HG03354 (cell line): ENCODE data around the gene AP3B1.

Source experiments
- ATAC-seq: cut with Tn5 transposase; IDR thresholded peaks from one replicate; pipeline ENCODE4 v1.9.1; 2021; ENCODE audit warnings: mild to moderate bottlenecking; ENCODE audit not compliant: unreplicated experiment, poor library complexity, severe bottlenecking

Gene AP3B1

DNA sequence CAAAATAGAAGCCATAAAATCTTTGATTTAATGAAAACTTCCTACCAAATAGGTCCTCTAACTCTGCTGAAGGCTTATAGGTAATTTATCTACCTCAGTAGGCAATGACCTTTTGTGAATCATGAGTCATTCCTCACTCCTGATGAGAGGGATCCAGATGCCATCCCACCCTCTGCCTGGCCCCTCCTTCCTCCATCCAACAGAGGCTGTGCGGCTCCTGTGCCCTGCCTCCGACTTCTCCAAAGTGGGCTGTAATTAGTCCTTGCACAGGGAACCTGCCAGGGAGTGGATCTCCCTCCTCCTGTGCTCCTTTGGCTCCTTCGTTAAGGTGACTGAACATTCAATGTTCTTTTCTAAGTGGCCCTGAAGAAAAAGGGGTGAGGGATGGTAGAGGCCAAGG lies 304.5 kb downstream of the AP3B1 start:
- no peak for ATAC-seq

DNA sequence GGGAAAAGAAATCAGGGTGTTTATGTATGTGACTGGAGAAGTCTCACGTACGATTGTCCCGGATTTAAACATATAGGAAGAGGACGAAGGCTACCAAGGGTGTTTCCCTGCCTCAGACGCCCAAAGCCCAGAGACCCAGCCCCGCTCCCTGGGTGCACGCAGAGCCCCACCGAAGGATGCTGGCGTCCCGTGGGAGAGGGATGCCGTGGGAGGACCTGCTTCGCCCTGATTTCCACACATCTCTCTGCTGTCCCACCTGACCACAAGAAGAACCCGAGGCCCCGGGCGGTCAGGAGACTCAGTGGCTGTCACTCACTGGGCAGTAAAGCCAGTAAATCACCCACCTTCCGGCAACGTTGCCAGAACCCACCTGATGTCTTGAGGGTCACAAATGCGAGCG lies 306.5 kb downstream of the AP3B1 start:
- no peak for ATAC-seq

- no peak for ATAC-seq
Measured at GRCh38 chr5:77987331-77987730, 307.2 kb downstream of the AP3B1 start.

- ATAC-seq, result no peak
Measured at GRCh38 chr5:77986261-77986660, 308.2 kb downstream of the AP3B1 start.

GRCh38 chr5:77985247-77985646 lies 309.3 kb downstream of the AP3B1 start:
- no peak for ATAC-seq

DNA sequence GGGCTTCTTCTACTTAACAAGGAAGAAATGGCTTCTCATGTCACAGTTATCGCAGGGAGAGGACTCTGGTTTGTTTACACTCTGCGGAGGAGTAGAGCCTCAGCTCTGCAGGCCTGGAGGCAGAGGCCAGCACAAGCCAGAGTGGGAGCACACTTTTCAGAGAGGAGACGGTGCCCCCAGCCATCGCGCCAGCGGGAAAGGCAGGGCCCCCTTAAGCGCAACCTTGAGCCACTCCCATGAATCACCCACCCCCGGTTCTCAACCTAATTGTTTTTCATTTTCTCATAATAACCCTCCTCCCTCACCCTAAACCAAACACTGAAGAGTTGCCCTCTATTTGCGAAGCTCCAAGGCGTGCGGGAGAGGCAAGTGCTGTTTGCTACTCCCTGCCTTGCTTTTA lies 309.9 kb downstream of the AP3B1 start:
- ATAC-seq, result no peak

DNA sequence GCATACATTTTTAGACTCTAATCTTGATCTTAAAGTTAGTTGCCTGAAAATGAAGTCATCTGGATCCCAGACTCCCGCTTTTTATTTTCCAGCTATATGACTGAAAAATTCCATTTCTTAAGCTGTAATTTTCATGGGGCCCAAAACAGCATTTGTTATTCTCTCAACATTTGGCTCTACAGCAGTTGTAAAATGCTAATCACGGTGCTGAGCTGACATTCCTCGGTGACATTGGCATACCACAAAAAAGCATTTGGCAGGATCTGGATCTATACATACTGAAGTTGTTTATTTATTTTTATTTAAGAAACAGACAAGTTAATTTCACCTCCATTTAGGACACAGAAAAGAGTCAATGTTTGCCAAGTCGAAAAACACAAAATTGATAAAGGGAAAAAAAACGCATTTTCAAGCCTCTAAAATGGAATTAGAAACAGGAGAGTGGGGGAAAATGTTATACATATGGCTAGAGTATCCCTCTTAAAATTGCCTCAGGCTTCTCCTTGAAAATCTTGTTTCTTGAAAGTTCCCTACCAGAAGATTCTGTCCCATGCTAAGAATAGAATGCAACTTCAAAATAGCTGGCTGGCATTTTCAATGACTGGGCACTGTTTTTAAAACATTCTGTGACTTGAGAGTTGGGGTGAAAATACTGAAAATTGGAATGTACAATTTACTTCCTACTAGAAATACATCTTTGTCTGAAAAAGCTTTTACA lies 310.9 kb downstream of the AP3B1 start:
- no peak for ATAC-seq

DNA sequence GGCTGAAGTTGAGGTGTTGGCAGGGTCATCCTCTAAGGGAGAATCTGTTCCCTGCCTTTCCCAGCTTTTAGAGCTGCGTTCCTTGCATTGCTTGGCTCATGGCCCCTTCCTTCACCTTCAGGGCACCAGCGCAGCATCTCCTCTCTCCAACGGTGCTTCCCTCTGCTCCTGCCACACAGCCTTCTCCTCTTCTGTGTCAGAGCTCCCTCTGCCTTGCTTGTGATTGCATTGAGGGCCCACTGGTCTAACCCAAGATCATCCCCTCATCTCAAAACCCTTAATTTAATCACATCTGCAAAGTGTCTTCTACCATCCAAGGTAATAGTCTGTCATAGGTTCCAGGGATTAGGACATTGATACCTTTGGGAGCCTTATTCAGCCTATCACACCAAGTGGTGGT lies 312.7 kb downstream of the AP3B1 start:
- ATAC-seq, result no peak

DNA sequence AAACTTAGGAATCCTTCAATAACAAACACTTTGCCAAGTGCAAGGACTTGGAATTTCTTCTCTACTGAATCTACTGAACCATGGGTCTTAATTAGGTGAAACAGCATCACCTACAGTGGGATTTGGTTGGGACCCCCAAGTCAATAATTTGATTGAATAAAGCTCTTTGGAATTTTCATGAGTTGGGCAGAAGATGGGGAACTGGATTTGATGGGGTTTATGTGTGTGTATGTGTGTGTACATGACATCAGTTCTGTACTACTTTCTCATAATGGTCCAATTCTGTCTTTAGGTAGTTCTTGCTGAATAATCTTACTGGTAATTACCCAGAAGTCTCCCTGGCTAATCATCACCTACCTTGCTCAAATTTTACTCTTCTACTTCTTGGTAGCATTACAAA lies 319.9 kb downstream of the AP3B1 start:
- ATAC-seq, result no peak

DNA sequence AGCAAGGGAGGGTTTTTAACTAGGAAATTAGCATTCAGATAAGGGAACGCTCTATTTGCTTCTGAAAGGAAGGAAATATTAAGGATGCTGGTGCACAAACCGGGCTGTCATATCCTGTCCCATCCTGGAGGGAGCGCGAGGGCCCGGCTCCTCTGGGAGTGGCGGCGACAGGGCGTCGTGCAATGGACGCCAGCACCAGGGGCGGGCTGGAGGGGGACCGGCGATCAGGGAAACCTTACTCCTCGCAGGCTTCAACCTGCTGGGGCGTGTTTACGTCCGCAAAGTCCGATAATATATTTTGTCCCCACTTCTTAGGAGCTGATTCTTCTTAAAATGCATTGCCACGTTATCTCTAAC lies 321.3 kb downstream of the AP3B1 start:
- ATAC-seq, result no peak

- no peak for ATAC-seq
Measured at GRCh38 chr5:77972469-77973252, 321.8 kb downstream of the AP3B1 start.

DNA sequence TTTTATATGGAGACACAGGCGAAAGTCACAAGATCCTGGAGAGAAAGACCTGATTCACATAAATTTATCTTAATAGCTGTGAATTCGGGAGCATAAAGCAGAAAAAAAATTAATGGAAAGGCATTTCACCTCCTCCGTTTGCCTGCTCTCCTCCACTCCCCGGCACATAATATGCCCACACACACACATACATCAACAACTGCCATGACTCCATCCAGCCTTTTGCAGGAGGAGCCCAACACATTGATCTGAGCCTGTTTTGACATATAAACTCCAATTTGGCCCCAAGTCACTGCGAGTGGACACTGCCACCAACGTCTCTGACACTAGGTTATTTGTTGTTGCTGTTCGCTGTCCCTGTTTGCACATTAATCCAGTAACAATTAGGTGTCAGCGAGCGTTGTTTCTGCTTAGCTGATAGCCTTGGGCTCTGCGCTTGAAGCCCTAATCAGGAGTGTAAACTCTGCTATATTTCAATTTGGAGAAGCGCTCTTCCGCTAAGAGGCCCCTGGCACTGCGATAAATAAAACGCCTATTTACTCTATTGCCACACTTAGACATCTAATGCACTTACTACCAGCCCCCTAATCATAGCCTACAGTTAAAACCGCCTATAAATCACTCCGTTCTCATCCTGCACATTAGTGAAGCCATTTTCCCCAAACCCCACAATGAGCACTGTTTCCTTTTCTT lies 322.6 kb downstream of the AP3B1 start:
- ATAC-seq, result no peak

GRCh38 chr5:77970891-77971290 lies 323.6 kb downstream of the AP3B1 start:
- ATAC-seq, result no peak

GRCh38 chr5:77963795-77964194 lies 330.7 kb downstream of the AP3B1 start:
- no peak for ATAC-seq

- no peak for ATAC-seq
Measured at GRCh38 chr5:77960863-77961396, 333.6 kb downstream of the AP3B1 start.

DNA sequence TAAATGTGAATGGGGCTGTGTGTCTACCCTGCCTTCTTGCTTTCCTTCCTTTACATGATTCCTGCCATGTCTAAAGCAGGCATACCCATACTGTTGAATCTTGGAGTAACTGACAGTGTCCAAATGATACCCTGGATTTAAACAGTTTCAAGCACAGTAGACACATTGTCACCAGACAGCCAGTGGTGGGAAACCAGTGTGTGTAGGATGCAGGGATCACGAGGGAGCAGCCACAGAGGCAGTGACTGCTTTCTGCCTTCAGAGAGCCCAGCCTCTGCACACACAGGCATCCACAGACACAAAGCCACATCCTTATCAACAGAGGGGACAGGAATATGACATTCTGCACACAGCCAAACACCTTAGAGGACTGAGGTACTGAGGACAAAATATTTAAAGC lies 334.2 kb downstream of the AP3B1 start:
- no peak for ATAC-seq

DNA sequence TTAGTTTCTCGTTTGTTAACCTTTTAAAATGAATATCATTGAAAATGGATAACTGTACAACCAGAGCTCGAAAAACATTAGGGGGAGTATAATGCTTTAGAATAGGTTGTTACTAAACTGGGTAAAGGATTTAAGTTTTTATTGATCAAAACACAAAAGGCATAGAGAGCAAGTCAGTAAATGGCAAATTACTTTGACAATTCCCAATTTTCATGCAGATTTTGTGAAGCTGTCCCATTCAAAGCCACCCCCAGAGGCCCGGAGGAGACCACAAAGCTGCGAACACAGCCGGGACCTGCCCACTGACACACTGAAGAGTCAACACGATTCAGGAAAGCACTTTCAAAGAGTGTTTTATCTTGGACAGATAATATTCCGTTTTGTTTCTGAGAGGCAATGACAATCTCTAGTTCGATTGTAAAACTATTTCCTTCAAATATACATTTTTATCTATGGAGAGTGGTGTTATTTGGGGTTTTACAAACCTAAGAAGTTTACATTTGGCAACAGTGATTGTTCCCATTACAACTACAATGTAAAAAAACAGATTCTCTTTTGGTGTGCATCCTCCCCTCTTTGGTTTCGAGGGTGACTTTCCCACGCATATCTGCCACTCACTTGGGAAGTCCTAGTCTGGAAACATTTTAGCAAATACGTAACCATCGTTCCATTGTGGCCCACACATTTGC lies 335.7 kb downstream of the AP3B1 start:
- ATAC-seq, result no peak

GRCh38 chr5:77957931-77958521 lies 336.5 kb downstream of the AP3B1 start:
- no peak for ATAC-seq

DNA sequence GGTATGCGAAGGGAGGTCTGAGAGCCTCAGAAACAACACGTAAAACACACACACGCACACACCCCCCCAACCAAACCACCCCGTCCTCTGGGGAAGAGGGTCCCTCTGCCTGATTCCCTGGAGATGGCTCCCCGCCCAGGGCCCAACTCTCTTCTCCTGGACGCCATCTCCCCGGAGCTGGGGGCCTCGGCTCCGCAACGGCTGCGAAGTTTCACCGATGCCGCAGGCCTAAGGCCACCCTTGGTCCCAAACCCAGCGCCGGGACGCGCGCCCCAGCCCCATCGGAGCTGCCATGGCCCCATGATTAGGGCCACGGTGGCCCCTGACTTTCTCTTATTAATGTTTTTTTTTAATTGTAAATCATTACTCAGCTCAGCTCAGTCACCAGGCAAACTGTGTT lies 337.0 kb downstream of the AP3B1 start:
- no peak for ATAC-seq

GRCh38 chr5:77957081-77957480 lies 337.4 kb downstream of the AP3B1 start:
- ATAC-seq, result no peak
